CD4-positive, alpha-beta T cell (primary cell): ENCODE data around the gene CLDN2. TPM values are rescaled to one million over a fixed set of nuclear protein-coding genes. Genes with fewer than 3 reads are reported as not detected.

Experiments used
- ATAC-seq: fragments of 200-7000 bp; cut with Tn5 transposase; one replicate; pipeline ENCODE4 v1.10.0; 2022; ENCODE audit warnings: mild to moderate bottlenecking; ENCODE audit not compliant: poor library complexity
- CTCF ChIA-PET: fragments of 350-600 bp; sonication (Branson Sonifier 250); formaldehyde crosslinking; loops from one replicate; lab custom pipeline; 2021; ENCODE audit warnings: antibody characterized with exemption, inconsistent platforms; lab: Charles Lee
- POLR2A ChIA-PET: fragments of 350-600 bp; sonication (Branson Sonifier 250); formaldehyde crosslinking; loops from one replicate; lab custom pipeline; 2021; ENCODE audit warnings: antibody characterized with exemption, inconsistent platforms; lab: Charles Lee
- DNase-seq, 14 experiments: peaks; one replicate each; pipeline ENCODE4 v3.0.0-alpha.2; 2013 to 2020; ENCODE audit warnings: mixed read lengths in 2 of 14
- H3K27ac ChIP-seq, 2 donors: one replicate each; pipeline versions ENCODE4 v1.5.1 to v1.7.0; 2013; ENCODE audit warnings: low read length in 2 of 2, low read depth in 1 of 2, mild to moderate bottlenecking in 1 of 2
- H3K27me3 ChIP-seq, 2 experiments: 1 replicate in 1 of 2; 2 replicates in 1 of 2; pipeline versions ENCODE4 v1.6.1 to v1.7.0; 2013; ENCODE audit warnings: low read length in 2 of 2, control low read depth in 1 of 2, mild to moderate bottlenecking in 1 of 2, moderate library complexity in 1 of 2; ENCODE audit not compliant: insufficient read depth in 2 of 2, control insufficient read depth in 1 of 2
- H3K36me3 ChIP-seq: one replicate; pipeline ENCODE4 v1.6.1; 2013; ENCODE audit warnings: low read length, control low read depth; ENCODE audit not compliant: insufficient read depth
- H3K4me1 ChIP-seq: one replicate; pipeline ENCODE4 v1.6.1; 2013; ENCODE audit warnings: low read length, control low read depth; ENCODE audit not compliant: insufficient read depth
- H3K4me3 ChIP-seq: one replicate; pipeline ENCODE4 v1.5.1; 2013; ENCODE audit warnings: mild to moderate bottlenecking, low read length, moderate library complexity
- H3K9me3 ChIP-seq, 2 experiments: 1 replicate in 1 of 2; 2 replicates in 1 of 2; pipeline versions ENCODE4 v1.6.1 to v1.7.0; 2013; ENCODE audit warnings: low read length in 2 of 2, mild to moderate bottlenecking in 2 of 2, control low read depth in 1 of 2, moderate library complexity in 1 of 2; ENCODE audit not compliant: control insufficient read depth in 1 of 2, insufficient read depth in 1 of 2
- H3K27ac Mint-ChIP-seq: one replicate; pipeline ENCODE4 v1.8.0; 2020; ENCODE audit warnings: mixed read lengths
- H3K27me3 Mint-ChIP-seq: one replicate; pipeline ENCODE4 v1.8.0; 2021; ENCODE audit warnings: mixed read lengths
- H3K36me3 Mint-ChIP-seq: one replicate; pipeline ENCODE4 v1.8.0; 2021; ENCODE audit warnings: low read depth, mixed read lengths
- H3K4me1 Mint-ChIP-seq: one replicate; pipeline ENCODE4 v1.8.0; 2021; ENCODE audit warnings: low read depth, mixed read lengths
- H3K4me3 Mint-ChIP-seq: one replicate; pipeline ENCODE4 v1.8.0; 2020; ENCODE audit warnings: mild to moderate bottlenecking, mixed read lengths
- H3K9me3 Mint-ChIP-seq: one replicate; pipeline ENCODE4 v1.8.0; 2020; ENCODE audit warnings: mixed read lengths
- CTCF ChIP-seq: fragments of 200-600 bp; IDR thresholded peaks from one replicate; pipeline ENCODE4 v1.8.0; 2022; ENCODE audit warnings: antibody characterized with exemption, mild to moderate bottlenecking
- intact Hi-C, 2 experiments: fragments of 100-400 bp; cut with DNase I in 1 of 2; cut with micrococcal nuclease in 1 of 2; formaldehyde crosslinking; loops; one replicate each; pipeline versions ENCODE4 v1.15.1 to v1.9.0; 2023 to 2025; cut with DNase I, micrococcal nuclease
- total RNA-seq, 174 experiments: library from RNA in 2 of 174; stranded (reverse) in 2 of 174; gene quantifications; one replicate each; pipeline ENCODE4 v1.2.3 and lab custom pipeline; 2021 to 2026

The CLDN2 gene
- total RNA-seq, 2 experiments from 2014 or later, result not detected

GRCh38 chrX:106936246-106936645 lies 16.0 kb downstream of the CLDN2 start:
- Histone ChIP-seq H3K36me3 (no peaks in the 10 kb centered on the region), H3K27me3 (no peaks in the 10 kb centered on the region), H3K9me3 (no peaks in the 10 kb centered on the region), H3K27ac (no peak overlapping the region), H3K4me1 (peaks cover 10% of the 10 kb centered on the region), H3K4me3 (no peak overlapping the region)
- Mint-ChIP-seq H3K27me3 (no peaks in the 10 kb centered on the region), H3K9me3 (no peaks in the 10 kb centered on the region), H3K4me1 (peaks cover 15% of the 10 kb centered on the region), H3K4me3 (no peak overlapping the region), H3K36me3 (peaks cover 6% of the 10 kb centered on the region), H3K27ac (no peak overlapping the region)
- POLR2A ChIA-PET, result no interaction called here
- DNase-seq, result no peak
- intact Hi-C loops, result no loop called here
- TF ChIP-seq CTCF, result no peak
- CTCF ChIA-PET, result no interaction called here
- no peak for ATAC-seq

GRCh38 chrX:106939566-106939965 lies 19.4 kb downstream of the CLDN2 start:
- no peak overlapping the region for H3K27ac ChIP-seq
- H3K36me3 Mint-ChIP-seq, result peaks cover 27% of the 10 kb centered on the region
- H3K9me3 Mint-ChIP-seq, result no peaks in the 10 kb centered on the region
- H3K27me3 ChIP-seq, result no peaks in the 10 kb centered on the region
- TF ChIP-seq CTCF, result no peak
- H3K27me3 Mint-ChIP-seq, result no peaks in the 10 kb centered on the region
- H3K9me3 ChIP-seq, result no peaks in the 10 kb centered on the region
- H3K27ac Mint-ChIP-seq, result no peak overlapping the region
- no peaks in the 10 kb centered on the region for H3K4me1 Mint-ChIP-seq
- intact Hi-C loops, result no loop called here
- H3K4me3 ChIP-seq, result no peak overlapping the region
- CTCF ChIA-PET, result no interaction called here
- H3K4me1 ChIP-seq, result no peaks in the 10 kb centered on the region
- DNase-seq, result no peak
- ATAC-seq, result no peak
- H3K4me3 Mint-ChIP-seq, result no peak overlapping the region
- H3K36me3 ChIP-seq, result no peaks in the 10 kb centered on the region
- POLR2A ChIA-PET, result no interaction called here

GRCh38 chrX:106940068-106940467 lies 19.9 kb downstream of the CLDN2 start:
- no peak overlapping the region for H3K4me3 ChIP-seq
- no peaks in the 10 kb centered on the region for H3K27me3 ChIP-seq
- Mint-ChIP-seq H3K27ac (no peak overlapping the region), H3K27me3 (no peaks in the 10 kb centered on the region), H3K4me1 (no peaks in the 10 kb centered on the region), H3K4me3 (no peak overlapping the region), H3K36me3 (peaks cover 27% of the 10 kb centered on the region), H3K9me3 (no peaks in the 10 kb centered on the region)
- no peak for ATAC-seq
- ChIA-PET CTCF (no interaction called here), POLR2A (no interaction called here)
- TF ChIP-seq CTCF, result no peak
- H3K27ac ChIP-seq, result no peak overlapping the region
- no peaks in the 10 kb centered on the region for H3K9me3 ChIP-seq
- intact Hi-C loops, result no loop called here
- no peak for DNase-seq
- no peaks in the 10 kb centered on the region for H3K36me3 ChIP-seq
- no peaks in the 10 kb centered on the region for H3K4me1 ChIP-seq
